GM19025 (cell line): ENCODE results near the gene MRPL46.

Experiments used
- ATAC-seq: cut with Tn5 transposase; IDR thresholded peaks from one replicate; pipeline ENCODE4 v1.9.1; 2021; ENCODE audit warnings: mild to moderate bottlenecking, low read depth, moderate library complexity; ENCODE audit not compliant: unreplicated experiment

The MRPL46 gene

DNA sequence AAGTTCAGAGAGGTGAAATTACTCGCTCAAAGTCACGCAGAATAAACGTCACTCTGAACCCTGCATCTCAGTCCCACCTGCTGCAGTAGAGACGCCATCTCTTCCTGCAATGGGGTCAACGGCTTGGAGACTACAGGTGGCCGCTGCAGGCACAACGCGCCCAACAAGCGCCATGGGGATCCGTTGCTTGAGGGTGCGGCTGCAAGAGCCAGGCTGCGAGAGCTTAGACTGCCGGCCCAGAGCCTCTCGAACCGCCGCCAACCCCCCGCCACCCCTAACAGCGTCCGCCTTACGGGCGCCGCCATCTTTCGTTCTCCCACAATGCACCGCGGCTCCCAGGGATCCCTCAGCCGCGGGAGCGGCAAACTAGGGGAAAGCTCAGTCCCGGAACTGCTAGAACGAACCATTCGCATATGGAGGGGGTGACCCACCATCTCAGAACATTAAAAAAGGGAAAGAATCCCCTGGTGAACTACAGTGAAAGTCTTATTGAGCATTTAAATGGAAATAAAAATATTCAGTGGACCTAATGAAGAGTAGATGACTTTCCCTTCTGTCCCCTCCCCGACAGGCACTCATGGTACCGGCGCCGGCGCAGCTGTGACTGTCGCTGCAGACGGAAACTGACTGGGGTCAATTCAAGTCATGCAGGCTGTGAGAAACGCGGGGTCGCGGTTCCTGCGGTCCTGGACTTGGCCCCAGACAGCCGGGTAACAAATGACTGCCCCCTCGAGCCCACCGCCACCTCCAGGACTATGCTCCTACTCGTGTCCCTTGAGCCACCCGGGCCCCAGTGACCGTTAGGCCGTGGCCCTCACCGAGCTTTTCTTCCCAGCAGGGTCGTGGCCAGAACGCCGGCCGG is at the start of gene MRPL46, which contains the start of gene MRPS11:
Gene MRPL46 (minus strand): TSS at position 316 of the 862 bp plus-strand sequence. CDS start 11 bp downstream, at position 305.
Gene MRPS11 (plus strand): TSS at position 636 of the 862 bp plus-strand sequence. CDS start 10 bp downstream, at position 646.
- ATAC-seq, result peak; percentile 88

DNA sequence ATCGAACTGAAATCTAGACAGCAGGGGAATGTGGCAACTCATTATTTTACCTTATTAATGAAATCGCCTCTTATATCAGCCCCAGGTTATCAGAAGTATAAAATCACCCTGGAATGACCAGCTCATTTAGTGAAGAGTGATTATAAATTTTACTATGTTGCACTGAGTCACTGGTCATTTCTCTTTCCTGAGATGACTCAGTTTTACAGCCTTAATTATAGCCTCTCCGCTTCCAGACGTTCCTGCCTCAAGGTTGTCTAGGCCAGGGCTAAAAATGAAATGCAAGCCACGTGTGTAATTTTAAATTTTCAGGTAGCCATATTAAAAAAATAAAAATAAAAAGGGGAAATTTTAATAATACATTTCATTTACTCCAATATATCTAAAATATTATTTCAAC is 46.0 kb upstream of the MRPL46 start:
- no peak for ATAC-seq

GRCh38 chr15:88512601-88513000 is 45.4 kb upstream of the MRPL46 start:
- ATAC-seq, result no peak

GRCh38 chr15:88512078-88512477 is 44.9 kb upstream of the MRPL46 start:
- ATAC-seq, result no peak

GRCh38 chr15:88511161-88511560 is 44.0 kb upstream of the MRPL46 start:
- no peak for ATAC-seq

GRCh38 chr15:88509964-88510363 is 42.8 kb upstream of the MRPL46 start:
- no peak for ATAC-seq

- ATAC-seq, result no peak
Measured at GRCh38 chr15:88509321-88509720, 42.1 kb upstream of the MRPL46 start.

DNA sequence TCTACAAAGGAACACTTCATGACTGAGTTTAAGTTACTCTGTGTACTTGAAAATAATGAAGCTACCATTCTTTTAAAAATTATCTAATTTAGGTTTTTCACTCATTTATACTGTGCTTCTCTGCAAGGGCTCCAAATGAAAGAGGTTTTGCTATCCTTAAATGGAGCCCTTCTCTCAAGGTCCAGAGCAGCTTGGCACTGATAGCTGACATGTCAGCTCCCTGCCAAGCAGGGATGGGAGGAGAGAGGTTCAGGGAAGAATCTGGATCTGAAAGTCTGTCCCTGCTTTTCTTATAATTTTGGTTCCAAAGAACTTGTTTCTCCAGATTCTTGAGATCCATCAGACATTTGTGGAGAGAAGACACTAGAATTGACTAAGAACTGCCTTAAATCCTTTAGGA is 39.4 kb upstream of the MRPL46 start:
- no peak for ATAC-seq

GRCh38 chr15:88505721-88506120 is 38.5 kb upstream of the MRPL46 start:
- no peak for ATAC-seq

- no peak for ATAC-seq
Measured at GRCh38 chr15:88504445-88504844, 37.3 kb upstream of the MRPL46 start.

DNA sequence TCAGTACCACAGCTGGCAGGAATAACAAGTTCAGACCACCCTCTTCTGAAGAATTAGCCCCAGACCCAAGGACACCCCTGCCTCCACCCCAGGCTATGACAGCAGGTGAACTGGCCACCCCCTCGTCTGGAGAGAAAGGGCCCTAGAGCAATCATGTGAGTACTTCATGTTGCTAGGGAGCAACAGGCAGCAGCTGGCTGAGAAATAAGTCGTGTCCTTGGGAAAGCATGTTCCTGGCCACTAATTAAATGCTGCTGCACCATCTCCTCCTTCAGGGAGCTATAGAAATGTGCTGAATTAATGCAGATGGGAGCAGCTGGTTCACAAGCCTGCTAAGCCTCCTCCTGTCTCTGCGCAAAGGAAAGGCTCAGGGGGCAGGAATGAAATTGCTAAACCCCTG is 31.8 kb upstream of the MRPL46 start:
- no peak for ATAC-seq

- ATAC-seq, result no peak
Measured at GRCh38 chr15:88497109-88497765, 30.0 kb upstream of the MRPL46 start.

DNA sequence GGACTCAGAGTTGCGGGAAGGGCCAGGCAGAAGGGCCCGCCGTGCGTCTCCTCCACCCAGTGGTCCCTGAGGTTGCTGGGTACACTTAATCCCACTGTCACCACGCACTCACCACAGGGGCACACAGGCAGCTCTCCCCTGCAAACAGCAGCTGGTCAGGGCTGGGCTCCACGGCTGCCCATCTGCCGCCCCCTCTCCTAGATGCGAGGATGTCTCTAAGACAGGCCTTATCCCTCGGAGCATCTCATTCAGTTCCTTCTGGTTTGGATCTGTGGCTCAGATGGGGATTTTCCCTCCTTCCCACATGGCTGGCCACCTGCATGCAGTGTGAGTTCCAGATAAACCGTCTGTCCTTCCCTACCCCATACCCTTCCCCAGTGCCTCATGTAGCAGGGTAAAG is 26.7 kb upstream of the MRPL46 start:
- ATAC-seq, result no peak

GRCh38 chr15:88491158-88491557 is 24.0 kb upstream of the MRPL46 start:
- ATAC-seq, result no peak

- ATAC-seq, result no peak
Measured at GRCh38 chr15:88490036-88490435, 22.8 kb upstream of the MRPL46 start.

DNA sequence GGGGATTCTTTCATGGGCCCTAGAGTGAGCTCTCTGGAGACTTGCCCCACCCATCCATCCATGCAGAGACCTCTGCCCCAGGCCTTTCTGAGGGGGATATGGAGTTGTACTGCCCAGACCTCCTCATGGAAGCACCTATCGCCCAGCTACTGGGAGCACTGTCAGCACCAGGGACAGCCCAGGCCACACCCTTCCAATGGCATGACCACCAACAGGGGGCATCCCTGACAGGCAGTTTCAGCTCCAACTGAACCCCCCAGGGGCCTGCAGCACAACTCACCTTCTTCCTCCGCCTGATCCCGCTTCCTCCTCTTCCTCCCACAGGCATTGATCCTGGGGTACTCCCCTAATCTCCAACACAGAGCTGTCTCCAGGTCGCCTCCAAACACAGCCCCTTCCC is 22.1 kb upstream of the MRPL46 start:
- ATAC-seq, result no peak

DNA sequence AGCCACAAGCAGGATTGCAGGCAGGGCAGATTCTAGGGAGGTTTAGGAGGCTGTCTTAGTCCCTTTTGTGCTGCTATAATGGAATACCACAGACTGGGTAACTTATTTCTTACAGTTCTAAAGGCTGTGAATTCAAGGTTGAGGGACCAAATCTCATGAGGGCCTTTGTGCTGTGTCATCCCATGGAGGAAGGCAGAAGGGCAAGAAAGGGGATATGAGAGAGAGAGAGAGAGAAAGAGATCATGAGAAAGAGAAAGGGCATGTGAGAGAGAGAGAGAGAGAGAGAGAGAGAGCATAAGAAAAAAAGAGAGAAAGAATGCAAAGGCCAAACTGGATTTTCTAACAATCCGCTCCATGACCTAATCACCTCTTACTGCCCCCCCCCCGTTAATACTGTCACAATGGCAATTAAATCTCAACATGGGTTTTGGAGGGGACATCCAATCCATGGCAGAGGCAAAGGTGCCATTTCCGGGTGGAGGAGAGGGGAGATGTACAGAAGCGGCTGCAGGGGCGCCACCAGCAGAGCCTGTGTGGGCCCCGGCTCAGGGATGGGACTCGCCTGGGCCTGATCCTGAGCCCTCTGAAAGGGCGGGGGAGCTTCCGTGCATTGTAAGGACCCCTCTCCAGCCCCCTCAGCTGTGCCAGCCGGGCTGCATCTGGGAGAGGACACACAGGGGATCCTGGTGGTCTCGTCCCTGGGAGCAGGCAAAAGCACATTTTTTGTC is 20.8 kb upstream of the MRPL46 start:
- ATAC-seq, result no peak

DNA sequence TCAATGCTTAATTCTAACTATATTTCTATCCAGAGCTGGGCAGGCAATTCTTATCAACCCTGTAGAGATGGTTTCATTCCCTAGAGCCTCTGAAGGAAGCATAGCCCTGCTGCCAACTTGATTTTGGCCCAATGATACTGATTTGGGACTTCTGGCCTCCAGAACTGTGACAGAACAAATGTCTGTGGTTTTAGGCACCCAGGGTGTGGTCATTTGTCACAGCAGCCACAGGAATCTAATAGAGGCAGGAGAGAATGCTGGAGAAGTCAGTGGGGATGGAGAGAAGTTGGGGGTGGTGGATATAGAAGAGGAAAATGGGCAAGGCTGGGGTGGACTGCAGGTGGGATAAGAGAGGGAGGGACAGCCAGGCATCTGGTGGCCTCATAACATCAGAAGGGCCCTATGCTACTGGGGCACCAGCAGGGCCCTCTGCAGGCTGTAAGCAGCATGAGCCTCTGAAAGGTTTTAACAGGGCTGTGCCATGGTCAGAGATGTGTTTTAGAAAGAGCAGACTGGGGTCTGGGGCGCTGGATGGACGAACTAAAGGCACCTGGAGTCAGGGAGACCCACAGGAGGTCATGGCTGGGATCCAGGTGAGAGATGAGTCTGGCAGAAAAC is 20.1 kb upstream of the MRPL46 start:
- ATAC-seq, result no peak

DNA sequence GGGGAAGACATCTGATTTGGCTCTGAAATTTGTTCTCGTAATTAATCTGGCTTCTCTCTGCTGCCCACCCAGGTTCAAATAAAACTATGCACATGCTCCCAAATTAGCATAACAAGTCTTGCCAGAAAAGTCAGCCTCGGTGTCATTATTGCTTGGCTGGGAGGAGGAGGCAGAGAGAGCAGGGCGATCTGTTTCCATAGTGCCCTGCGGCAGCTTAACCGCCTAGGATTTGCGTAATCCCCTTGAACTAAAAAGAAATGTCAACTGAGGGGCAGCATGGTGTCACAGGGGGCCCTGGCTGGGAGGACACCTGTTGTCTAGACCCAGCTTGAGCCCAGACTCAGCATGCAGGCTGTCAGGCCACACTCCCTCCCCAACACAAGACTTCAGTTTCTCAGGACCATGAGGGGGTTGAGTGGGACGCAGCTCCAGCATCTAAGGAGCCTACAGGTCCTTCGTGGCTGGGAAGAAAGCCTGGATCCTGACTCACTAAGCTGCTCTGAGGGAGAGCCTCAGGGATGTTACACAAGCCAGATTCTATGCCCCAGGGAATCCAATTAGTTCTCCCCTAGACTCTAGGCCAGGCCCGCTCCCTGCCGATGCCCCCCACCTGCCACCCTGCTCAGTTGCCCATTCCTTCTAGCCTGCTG is 17.6 kb upstream of the MRPL46 start:
- ATAC-seq, result no peak

DNA sequence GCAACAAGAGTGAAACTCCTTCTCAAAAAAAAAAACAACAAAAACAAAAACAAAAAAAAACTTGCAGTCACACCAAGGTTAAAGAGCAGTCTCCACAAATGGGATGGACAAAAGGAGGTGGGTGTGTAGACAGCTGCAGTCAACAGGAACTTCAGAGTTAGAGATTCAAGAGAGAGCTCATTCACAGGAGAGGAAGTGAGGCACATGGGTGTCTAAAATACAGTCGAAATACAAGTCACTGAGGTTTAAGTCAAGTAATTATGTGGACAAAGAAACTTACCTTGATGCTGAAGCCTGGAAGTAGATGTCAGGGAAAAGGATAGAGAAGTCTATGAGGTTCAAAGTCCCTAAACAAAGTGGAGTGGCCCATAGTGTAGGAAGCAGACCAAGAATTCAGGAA is 15.1 kb upstream of the MRPL46 start:
- ATAC-seq, result no peak
